ENCODE measurements around the gene MTA3. TPM values are rescaled to one million over a fixed set of nuclear protein-coding genes. Genes with fewer than 3 reads are reported as not detected.

Gene MTA3
- total RNA-seq, 6 donors from 2014 or later, result 18.2 to 59.7 (median 27.0) TPM

DNA sequence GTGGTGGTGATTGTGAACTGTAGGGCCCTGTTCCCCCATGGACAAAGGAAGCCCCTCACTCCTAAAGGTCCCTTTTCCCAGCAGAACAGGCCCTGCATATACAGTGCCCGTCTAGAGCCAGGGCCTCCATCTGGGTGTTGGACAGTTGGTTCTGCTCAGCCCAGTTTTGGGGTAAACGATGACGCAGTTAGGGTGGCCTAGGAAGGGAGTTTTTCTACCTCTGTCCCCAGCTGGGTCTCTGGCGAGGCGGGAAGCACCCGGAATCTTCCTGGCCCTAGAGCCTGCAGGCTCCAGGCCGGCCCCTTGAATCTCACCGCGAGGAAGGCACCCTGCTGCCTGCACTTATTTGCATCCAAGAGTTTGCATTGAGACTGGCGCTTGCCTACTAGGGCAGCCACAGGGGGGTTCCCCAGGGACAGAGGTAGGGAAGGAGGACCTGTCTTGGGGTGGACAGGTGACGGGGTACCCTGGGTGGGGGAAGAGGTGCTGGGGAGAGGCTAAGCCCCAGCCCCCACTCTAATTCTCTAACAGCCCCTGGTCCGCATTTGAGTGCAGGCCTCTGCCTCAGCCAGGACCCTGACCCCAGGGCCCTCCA, 529 bp upstream of the MTA3 start:
- peak; percentile 14 to 69 for ATAC-seq (ENCODE audit: low FRiP score in 2 of 2)
- Histone ChIP-seq H3K27me3 (no peaks in the 10 kb centered on the region), H3K27ac (peak overlapping the region; percentile 81 to 88 (median 84)), H3K36me3 (no peaks in the 10 kb centered on the region), H3K4me1 (peaks cover 6 to 22% (median 9%) of the 10 kb centered on the region in 4 donors), H3K9me3 (no peaks in the 10 kb centered on the region), H3K4me3 (peak overlapping the region in 3 of 4 donors; percentile 59 to 100 (median 94))
- 65 to 66% methylated on average over 5 to 11 of the region's 12 CpGs for WGBS, 2 donors
- TF ChIP-seq POLR2A (IDR thresholded peaks at IDR 0.05) (no peak), POLR2AphosphoS5 (IDR thresholded peaks at IDR 0.05) (no peak), EP300 (IDR thresholded peaks at IDR 0.05) (no peak)
- TF ChIP-seq, protein P1, sequence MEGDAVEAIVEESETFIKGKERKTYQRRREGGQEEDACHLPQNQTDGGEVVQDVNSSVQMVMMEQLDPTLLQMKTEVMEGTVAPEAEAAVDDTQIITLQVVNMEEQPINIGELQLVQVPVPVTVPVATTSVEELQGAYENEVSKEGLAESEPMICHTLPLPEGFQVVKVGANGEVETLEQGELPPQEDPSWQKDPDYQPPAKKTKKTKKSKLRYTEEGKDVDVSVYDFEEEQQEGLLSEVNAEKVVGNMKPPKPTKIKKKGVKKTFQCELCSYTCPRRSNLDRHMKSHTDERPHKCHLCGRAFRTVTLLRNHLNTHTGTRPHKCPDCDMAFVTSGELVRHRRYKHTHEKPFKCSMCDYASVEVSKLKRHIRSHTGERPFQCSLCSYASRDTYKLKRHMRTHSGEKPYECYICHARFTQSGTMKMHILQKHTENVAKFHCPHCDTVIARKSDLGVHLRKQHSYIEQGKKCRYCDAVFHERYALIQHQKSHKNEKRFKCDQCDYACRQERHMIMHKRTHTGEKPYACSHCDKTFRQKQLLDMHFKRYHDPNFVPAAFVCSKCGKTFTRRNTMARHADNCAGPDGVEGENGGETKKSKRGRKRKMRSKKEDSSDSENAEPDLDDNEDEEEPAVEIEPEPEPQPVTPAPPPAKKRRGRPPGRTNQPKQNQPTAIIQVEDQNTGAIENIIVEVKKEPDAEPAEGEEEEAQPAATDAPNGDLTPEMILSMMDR (IDR thresholded peaks at IDR 0.05), result no peak
- DNase-seq, result peak in 1 of 2 donors; percentile 44

DNA sequence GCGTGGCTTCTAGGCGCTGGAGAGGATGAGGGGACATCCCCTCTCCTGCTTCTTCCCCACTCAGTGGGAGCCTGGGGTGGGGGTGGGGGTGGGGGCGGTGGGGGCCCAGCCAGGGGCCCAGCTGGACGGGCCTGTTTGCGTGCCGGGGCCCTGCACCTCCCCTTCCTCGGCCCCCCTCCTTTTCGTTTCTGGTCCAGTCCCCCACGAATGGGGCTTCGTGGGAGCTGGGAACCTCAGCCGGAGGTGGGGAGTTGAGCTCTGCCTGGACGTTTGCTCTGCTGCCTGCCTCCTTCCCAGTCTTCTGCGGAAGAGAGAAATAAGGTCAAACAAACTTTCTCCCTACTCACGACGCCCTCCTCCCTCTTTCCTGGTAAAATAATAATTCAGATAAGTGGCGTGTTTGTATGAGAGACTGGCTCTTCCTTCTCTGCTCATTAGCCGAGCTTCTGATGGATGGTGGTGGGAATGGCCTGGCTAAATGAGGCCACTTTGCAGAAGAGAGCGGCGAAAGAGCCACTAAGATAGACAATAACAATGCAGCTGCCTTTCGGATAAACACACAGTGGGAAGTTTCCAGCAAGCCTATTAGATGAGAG, 782 bp downstream of the MTA3 start:
- ATAC-seq (ENCODE audit: low FRiP score in 2 of 2), result peak in 1 of 2 donors; percentile 57
- Histone ChIP-seq H3K27me3 (no peaks in the 10 kb centered on the region), H3K27ac (peak overlapping the region; percentile 81 to 88 (median 84)), H3K9me3 (no peaks in the 10 kb centered on the region), H3K4me3 (peak overlapping the region; percentile 18 to 100 (median 76)), H3K4me1 (peaks cover 6 to 22% (median 9%) of the 10 kb centered on the region in 4 donors), H3K36me3 (peaks cover 0 to 5% (median 0%) of the 10 kb centered on the region in 4 donors)
- DNase-seq, result peak in 1 of 2 donors; percentile 50
- no peak for TF ChIP-seq POLR2AphosphoS5 (IDR thresholded peaks at IDR 0.05)
- TF ChIP-seq, protein P1 (IDR thresholded peaks at IDR 0.05), result no peak
- no peak for TF ChIP-seq POLR2A (IDR thresholded peaks at IDR 0.05)
- 8 to 12% methylated on average over 13 to 18 of the region's 20 CpGs for WGBS, 2 donors

DNA sequence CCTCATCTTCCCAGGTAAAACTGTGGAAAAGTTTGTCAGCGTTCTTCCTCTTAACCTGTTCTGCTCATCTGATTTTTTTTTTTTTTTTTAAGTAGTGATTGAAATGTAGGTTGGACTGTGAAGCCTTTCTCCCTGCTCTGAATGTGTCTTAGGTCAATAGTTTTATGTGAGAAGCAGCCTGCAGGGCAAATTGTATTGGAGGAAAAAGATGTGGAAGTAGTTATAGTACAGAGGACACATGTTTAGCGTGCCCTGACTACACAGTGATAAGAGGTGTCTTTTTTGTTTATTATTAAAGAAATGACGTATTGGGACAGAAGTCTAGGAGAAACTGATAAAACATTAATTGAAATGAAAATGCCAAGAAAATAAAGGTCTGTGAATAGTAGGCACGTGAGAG, 1.5 kb downstream of the MTA3 start:
- WGBS, 2 donors, result 52 to 66% methylated on average over 4 of the region's 4 CpGs
- peak overlapping the region in 1 of 4 donors; percentile 88 for H3K27ac ChIP-seq
- ATAC-seq (ENCODE audit: low FRiP score in 2 of 2) (no peak), DNase-seq (no peak)
- H3K4me3 ChIP-seq, result peak overlapping the region in 2 of 4 donors; percentile 94 to 100
- peaks cover 6 to 22% (median 9%) of the 10 kb centered on the region in 4 donors for H3K4me1 ChIP-seq
- no peak for TF ChIP-seq POLR2AphosphoS5 (IDR thresholded peaks at IDR 0.05)
- TF ChIP-seq EP300 (IDR thresholded peaks at IDR 0.05), result no peak
- no peak for TF ChIP-seq POLR2A (IDR thresholded peaks at IDR 0.05)
- TF ChIP-seq, protein P1 (IDR thresholded peaks at IDR 0.05), result no peak
- H3K9me3 ChIP-seq, result no peaks in the 10 kb centered on the region
- peaks cover 0 to 5% (median 1%) of the 10 kb centered on the region in 4 donors for H3K36me3 ChIP-seq
- no peaks in the 10 kb centered on the region for H3K27me3 ChIP-seq

DNA sequence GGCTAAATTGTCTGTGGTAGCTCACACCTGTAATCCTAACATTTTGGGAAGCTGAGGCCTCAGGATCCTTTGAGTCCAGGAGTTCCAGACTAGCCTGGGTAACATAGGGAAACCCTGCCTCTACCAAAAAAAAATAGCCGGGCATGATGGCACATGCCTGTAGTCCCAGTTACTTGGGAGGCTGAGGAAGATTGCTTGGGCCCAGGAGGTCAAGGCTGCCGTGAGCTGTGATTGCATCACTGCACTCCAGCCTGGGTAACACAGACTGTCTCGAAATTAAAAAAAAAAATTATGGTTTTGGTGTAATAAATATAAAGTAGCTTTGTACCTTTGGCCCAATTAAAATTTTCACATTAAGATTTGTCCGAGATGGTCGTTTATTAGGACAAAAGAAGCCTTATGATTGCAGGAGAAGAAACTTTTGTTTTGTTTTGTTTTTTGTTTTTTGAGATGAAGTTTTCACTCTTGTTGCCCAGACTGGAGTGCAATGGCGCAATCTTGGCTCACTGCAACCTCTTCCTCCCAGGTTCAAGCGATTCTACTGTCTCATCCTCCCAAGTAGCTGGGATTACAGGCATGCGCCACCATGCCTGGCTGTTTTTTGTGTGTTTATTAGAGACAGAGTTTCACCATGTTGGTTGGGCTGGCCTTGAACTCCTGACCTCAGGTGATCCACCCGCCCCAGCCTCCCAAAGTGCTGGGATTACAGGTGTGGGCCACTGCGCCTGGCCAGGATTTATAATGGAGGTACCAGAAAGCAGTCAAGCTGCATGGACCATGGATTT, 4.1 kb downstream of the MTA3 start:
- WGBS, 2 donors, result 81 to 89% methylated on average over 10 of the region's 10 CpGs
- peaks cover 6 to 22% (median 9%) of the 10 kb centered on the region in 4 donors for H3K4me1 ChIP-seq
- TF ChIP-seq, protein P1 (IDR thresholded peaks at IDR 0.05), result no peak
- TF ChIP-seq POLR2AphosphoS5 (IDR thresholded peaks at IDR 0.05) (no peak), EP300 (IDR thresholded peaks at IDR 0.05) (no peak), POLR2A (IDR thresholded peaks at IDR 0.05) (no peak)
- DNase-seq, result no peak
- no peaks in the 10 kb centered on the region for H3K9me3 ChIP-seq
- H3K27ac ChIP-seq, result no peak overlapping the region
- peaks cover 0 to 6% (median 3%) of the 10 kb centered on the region in 4 donors for H3K36me3 ChIP-seq
- no peaks in the 10 kb centered on the region for H3K27me3 ChIP-seq
- no peak overlapping the region for H3K4me3 ChIP-seq
- ATAC-seq (ENCODE audit: low FRiP score in 2 of 2), result no peak

All from upper lobe of left lung (tissue), 6 donors.